ENCODE data around the gene DPP10. TPM values are rescaled to one million over a fixed set of nuclear protein-coding genes. Genes with fewer than 3 reads are reported as not detected.

Gene DPP10
- total and polyA plus RNA-seq, 9 donors = 0.12 to 5.9 (median 0.64) TPM; not detected in 3

DNA sequence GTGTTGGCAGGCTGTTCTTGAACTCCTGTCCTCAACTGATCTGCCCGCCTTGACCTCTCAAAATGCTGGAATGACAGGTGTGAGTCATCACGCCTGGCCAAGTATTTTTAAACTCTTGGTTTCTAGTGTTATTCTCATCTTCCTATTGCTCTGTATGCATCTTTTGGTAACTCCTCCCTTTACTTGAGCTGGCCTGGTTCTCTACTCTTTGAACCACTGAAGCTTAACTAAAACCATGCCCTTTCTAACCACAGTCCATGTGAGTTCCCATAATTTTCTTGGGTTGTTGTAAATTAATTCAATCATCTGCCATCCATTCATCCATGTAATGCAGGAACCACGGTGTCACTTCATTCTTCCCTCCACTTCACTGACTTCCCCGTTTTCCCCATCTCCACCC lies 1131.3 kb downstream of the DPP10 start:
- TF ChIP-seq, protein P1, sequence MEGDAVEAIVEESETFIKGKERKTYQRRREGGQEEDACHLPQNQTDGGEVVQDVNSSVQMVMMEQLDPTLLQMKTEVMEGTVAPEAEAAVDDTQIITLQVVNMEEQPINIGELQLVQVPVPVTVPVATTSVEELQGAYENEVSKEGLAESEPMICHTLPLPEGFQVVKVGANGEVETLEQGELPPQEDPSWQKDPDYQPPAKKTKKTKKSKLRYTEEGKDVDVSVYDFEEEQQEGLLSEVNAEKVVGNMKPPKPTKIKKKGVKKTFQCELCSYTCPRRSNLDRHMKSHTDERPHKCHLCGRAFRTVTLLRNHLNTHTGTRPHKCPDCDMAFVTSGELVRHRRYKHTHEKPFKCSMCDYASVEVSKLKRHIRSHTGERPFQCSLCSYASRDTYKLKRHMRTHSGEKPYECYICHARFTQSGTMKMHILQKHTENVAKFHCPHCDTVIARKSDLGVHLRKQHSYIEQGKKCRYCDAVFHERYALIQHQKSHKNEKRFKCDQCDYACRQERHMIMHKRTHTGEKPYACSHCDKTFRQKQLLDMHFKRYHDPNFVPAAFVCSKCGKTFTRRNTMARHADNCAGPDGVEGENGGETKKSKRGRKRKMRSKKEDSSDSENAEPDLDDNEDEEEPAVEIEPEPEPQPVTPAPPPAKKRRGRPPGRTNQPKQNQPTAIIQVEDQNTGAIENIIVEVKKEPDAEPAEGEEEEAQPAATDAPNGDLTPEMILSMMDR (IDR thresholded peaks at IDR 0.05) = no peak
- no peak for TF ChIP-seq EP300 (IDR thresholded peaks at IDR 0.05)
- no peak for TF ChIP-seq POLR2A (IDR thresholded peaks at IDR 0.05)
- 82 to 93% (median 90%) methylated on average over 4 of the region's 4 CpGs for WGBS, 3 donors
- Histone ChIP-seq H3K36me3 (no peaks in the 10 kb centered on the region), H3K4me3 (no peak overlapping the region), H3K27me3 (no peaks in the 10 kb centered on the region), H3K27ac (no peak overlapping the region), H3K9me3 (no peaks in the 10 kb centered on the region), H3K4me1 (ENCODE audit: insufficient read depth) (no peaks in the 10 kb centered on the region)
- intact Hi-C loops (cut with DNase I) = no loop called here
- no peak for DNase-seq

DNA sequence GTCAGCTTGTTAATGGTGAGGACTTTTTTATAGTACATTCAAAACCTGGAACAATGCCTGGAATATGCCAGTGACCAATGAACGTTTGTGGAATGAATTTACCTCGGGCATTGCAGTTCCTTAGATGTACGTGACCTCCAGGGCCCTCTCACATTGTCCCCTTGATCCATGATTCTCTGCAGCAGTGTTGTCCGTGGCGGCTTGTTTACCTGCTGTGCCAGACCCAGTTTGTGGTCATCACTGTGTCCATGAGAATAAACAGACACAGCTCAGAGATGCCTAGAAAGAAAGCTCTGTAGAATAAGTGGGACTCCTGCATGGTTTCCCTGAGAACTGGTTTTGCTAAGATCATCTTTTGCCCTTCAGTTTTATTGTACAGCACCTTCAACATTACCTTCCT lies 1132.2 kb downstream of the DPP10 start:
- H3K4me3 ChIP-seq = no peak overlapping the region
- DNase-seq = no peak
- no peaks in the 10 kb centered on the region for H3K36me3 ChIP-seq
- no peaks in the 10 kb centered on the region for H3K9me3 ChIP-seq
- WGBS, 3 donors = 57 to 67% (median 65%) methylated on average over 5 of the region's 5 CpGs
- no peaks in the 10 kb centered on the region for H3K4me1 ChIP-seq (ENCODE audit: insufficient read depth)
- H3K27ac ChIP-seq = no peak overlapping the region
- no peak for TF ChIP-seq POLR2A (IDR thresholded peaks at IDR 0.05)
- no peak for TF ChIP-seq EP300 (IDR thresholded peaks at IDR 0.05)
- TF ChIP-seq, protein P1 (IDR thresholded peaks at IDR 0.05) = no peak
- intact Hi-C loops (cut with DNase I) = no loop called here
- H3K27me3 ChIP-seq = no peaks in the 10 kb centered on the region

DNA sequence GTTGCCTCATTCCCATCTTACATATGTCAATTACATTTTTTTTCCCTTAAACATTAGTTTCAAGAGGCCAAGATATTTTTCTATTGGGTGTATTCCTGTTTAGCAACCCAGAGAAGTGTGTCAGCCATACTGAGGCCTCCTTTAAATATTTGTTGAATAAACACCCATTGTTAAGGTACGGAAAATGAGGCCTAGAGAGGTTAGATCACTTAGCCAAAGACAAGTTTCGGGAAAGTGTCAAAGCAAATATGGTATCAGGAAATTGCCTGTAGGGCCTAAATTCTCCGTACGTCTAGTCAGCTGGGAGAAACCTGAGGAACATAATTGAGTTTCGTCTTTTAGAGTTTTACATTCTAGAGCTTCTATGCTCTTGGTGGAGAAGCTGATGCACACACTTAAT lies 1138.3 kb downstream of the DPP10 start:
- no peak for DNase-seq
- Histone ChIP-seq H3K9me3 (no peaks in the 10 kb centered on the region), H3K4me3 (no peak overlapping the region), H3K27me3 (no peaks in the 10 kb centered on the region), H3K27ac (no peak overlapping the region), H3K36me3 (no peaks in the 10 kb centered on the region), H3K4me1 (ENCODE audit: insufficient read depth) (no peaks in the 10 kb centered on the region)
- 89 to 92% (median 91%) methylated on average over 5 of the region's 5 CpGs for WGBS, 3 donors
- TF ChIP-seq, protein P1 (IDR thresholded peaks at IDR 0.05) = no peak
- no peak for TF ChIP-seq POLR2A (IDR thresholded peaks at IDR 0.05)
- no peak for TF ChIP-seq EP300 (IDR thresholded peaks at IDR 0.05)
- intact Hi-C loops (cut with DNase I) = no loop called here

DNA sequence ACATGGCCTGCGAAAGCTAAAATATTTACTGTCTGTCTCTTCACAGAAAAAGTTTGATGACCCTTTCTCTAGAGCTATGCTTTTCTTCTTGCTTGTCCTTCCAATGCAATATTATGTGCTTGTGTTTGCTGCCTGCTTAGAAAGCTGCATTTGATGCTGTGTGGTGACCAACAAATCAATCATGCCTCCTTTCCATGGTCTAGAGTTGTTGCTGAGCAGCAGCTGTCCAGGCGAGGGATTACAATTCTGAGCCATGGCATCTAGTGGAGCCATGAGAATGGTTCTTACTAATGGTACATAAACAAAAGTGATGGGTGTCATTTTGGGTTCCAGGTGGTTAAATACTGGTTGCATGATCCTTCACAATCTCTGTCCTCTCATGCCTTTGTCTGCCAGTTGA lies 1142.1 kb downstream of the DPP10 start:
- intact Hi-C loops (cut with DNase I) = no loop called here
- no peak overlapping the region for H3K4me3 ChIP-seq
- no peak overlapping the region for H3K27ac ChIP-seq
- TF ChIP-seq, protein P1 (IDR thresholded peaks at IDR 0.05) = no peak
- TF ChIP-seq POLR2A (IDR thresholded peaks at IDR 0.05) (no peak), EP300 (IDR thresholded peaks at IDR 0.05) (no peak)
- no peaks in the 10 kb centered on the region for H3K9me3 ChIP-seq
- H3K36me3 ChIP-seq = no peaks in the 10 kb centered on the region
- no peaks in the 10 kb centered on the region for H3K27me3 ChIP-seq
- DNase-seq = no peak
- 86 to 92% (median 92%) methylated on average over 2 of the region's 2 CpGs for WGBS, 3 donors
- H3K4me1 ChIP-seq (ENCODE audit: insufficient read depth) = no peaks in the 10 kb centered on the region
